Inflammatory macrophage (primary cell): Measurements from ENCODE around the gene FKRP.

Experiments used
- DNase-seq, 2 donors: peaks; one replicate each; pipeline ENCODE4 v3.0.0-alpha.2; 2020 to 2022

FKRP gene

GRCh38 chr19:46732172-46732938 lies 13.5 kb upstream of the FKRP start:
- DNase-seq = no peak

- DNase-seq = peak; percentile 95 to 97
Observed at GRCh38 chr19:46732966-46733689, 12.7 kb upstream of the FKRP start.

- peak; percentile 41 to 73 for DNase-seq
Observed at GRCh38 chr19:46733690-46734292, 12.1 kb upstream of the FKRP start.

- no peak for DNase-seq
Observed at GRCh38 chr19:46736531-46737297, 9.1 kb upstream of the FKRP start.

- DNase-seq = no peak
Observed at GRCh38 chr19:46737298-46737654, 8.6 kb upstream of the FKRP start.

GRCh38 chr19:46737761-46738171 lies 8.1 kb upstream of the FKRP start:
- DNase-seq = no peak

GRCh38 chr19:46739290-46739771 lies 6.5 kb upstream of the FKRP start:
- DNase-seq = no peak

- no peak for DNase-seq
Observed at GRCh38 chr19:46741447-46741846, 4.4 kb upstream of the FKRP start.

- no peak for DNase-seq
Observed at GRCh38 chr19:46742926-46743480, 2.9 kb upstream of the FKRP start.

GRCh38 chr19:46744005-46744691 lies 1.7 kb upstream of the FKRP start:
- peak in 1 of 2 donors; percentile 35 for DNase-seq

GRCh38 chr19:46745030-46745429 lies 827 bp upstream of the FKRP start:
- DNase-seq = no peak

- peak in 1 of 2 donors; percentile 66 for DNase-seq
Observed at GRCh38 chr19:46746281-46747057, 612 bp downstream of the FKRP start, which contains the start of gene STRN4. Gene STRN4 (minus strand): TSS chr19:46746450. CDS start chr19:46746430, 20 bp downstream.

GRCh38 chr19:46748325-46749109 lies 2.7 kb downstream of the FKRP start:
- DNase-seq = peak; percentile 71

- DNase-seq = peak; percentile 44 to 53
Observed at GRCh38 chr19:46753420-46754155, 7.7 kb downstream of the FKRP start.

GRCh38 chr19:46755077-46755852 lies 9.4 kb downstream of the FKRP start:
- peak; percentile 80 to 87 for DNase-seq

- no peak for DNase-seq
Observed at GRCh38 chr19:46755853-46756543, 10.1 kb downstream of the FKRP start.

- DNase-seq = no peak
Observed at GRCh38 chr19:46756544-46756888, 10.7 kb downstream of the FKRP start.

GRCh38 chr19:46759206-46759605 lies 13.3 kb downstream of the FKRP start:
- DNase-seq = peak; percentile 69 to 73
